WTC11 (cell line): Measurements from ENCODE around the gene RRP36. TPM values are rescaled to one million over a fixed set of nuclear protein-coding genes. Genes with fewer than 3 reads are reported as not detected.

ENCODE experiments used
- ATAC-seq: fragments of 200-7000 bp; cut with Tn5 transposase; 2 replicates; pipeline ENCODE4 v1.10.0; 2021; ENCODE audit warnings: mild to moderate bottlenecking, moderate library complexity
- CTCF ChIA-PET: fragments of 300-600 bp; sonication (Branson Sonifier 250); formaldehyde crosslinking; loops from one replicate; lab custom pipeline; 2021; ENCODE audit warnings: antibody characterized with exemption; lab: Charles Lee
- POLR2A ChIA-PET: fragments of 350-600 bp; sonication (Branson Sonifier 250); formaldehyde crosslinking; loops from one replicate; lab custom pipeline; 2021; ENCODE audit warnings: antibody characterized with exemption; lab: Charles Lee
- DNase-seq: peaks from one replicate; pipeline ENCODE4 v3.0.0; 2021; ENCODE audit warnings: low spot score
- H3K27ac Mint-ChIP-seq: 2 replicates; pipeline ENCODE4 v1.8.0; 2021; ENCODE audit warnings: mixed read lengths
- H3K27me3 Mint-ChIP-seq: 2 replicates; pipeline ENCODE4 v1.8.0; 2021; ENCODE audit warnings: low read depth, mild to moderate bottlenecking, moderate library complexity, mixed read lengths
- H3K36me3 Mint-ChIP-seq: 2 replicates; pipeline ENCODE4 v1.8.0; 2021; ENCODE audit warnings: mixed read lengths
- H3K4me1 Mint-ChIP-seq: 2 replicates; pipeline ENCODE4 v1.8.0; 2022; ENCODE audit warnings: mixed read lengths
- H3K4me3 Mint-ChIP-seq: 2 replicates; pipeline ENCODE4 v1.8.0; 2021; ENCODE audit warnings: mild to moderate bottlenecking, moderate library complexity, mixed read lengths
- H3K9me3 Mint-ChIP-seq: 2 replicates; pipeline ENCODE4 v1.8.0; 2021; ENCODE audit warnings: mixed read lengths
- ARID4B ChIP-seq: sonication (generic); formaldehyde crosslinking; IDR thresholded peaks from 2 replicates; pipeline ENCODE4 v1.8.0; 2023; ENCODE audit warnings: missing genetic modification reagents, mild to moderate bottlenecking, borderline replicate concordance
- ATF2 ChIP-seq: sonication (generic); formaldehyde crosslinking; IDR thresholded peaks from 2 replicates; pipeline ENCODE4 v1.8.1; 2022; ENCODE audit warnings: low read depth, missing genetic modification reagents, borderline replicate concordance
- ATF3 ChIP-seq: sonication (generic); formaldehyde crosslinking; conservative IDR thresholded peaks from 2 replicates; pipeline ENCODE4 v1.8.1; 2022; ENCODE audit warnings: mild to moderate bottlenecking, missing genetic modification reagents
- ATF6 ChIP-seq: sonication (generic); formaldehyde crosslinking; IDR thresholded peaks from 2 replicates; pipeline ENCODE4 v1.8.1; 2023; ENCODE audit warnings: mild to moderate bottlenecking, missing genetic modification reagents
- CREM ChIP-seq: sonication (generic); formaldehyde crosslinking; IDR thresholded peaks from 2 replicates; pipeline ENCODE4 v1.8.1; 2022; ENCODE audit warnings: mild to moderate bottlenecking, missing genetic modification reagents, moderate library complexity
- E2F1 ChIP-seq: sonication (generic); formaldehyde crosslinking; IDR thresholded peaks from 2 replicates; pipeline ENCODE4 v1.8.0; 2022; ENCODE audit warnings: mild to moderate bottlenecking, missing genetic modification reagents
- E2F5 ChIP-seq: sonication (generic); formaldehyde crosslinking; IDR thresholded peaks from 2 replicates; pipeline ENCODE4 v1.8.1; 2022; ENCODE audit warnings: mild to moderate bottlenecking, moderate library complexity, missing genetic modification reagents
- EMX1 ChIP-seq: fragments of 250-450 bp; sonication (Bioruptor Pico); IDR thresholded peaks from 2 replicates; pipeline ENCODE4 v1.8.0; 2021; ENCODE audit warnings: mild to moderate bottlenecking
- FOXJ3 ChIP-seq: sonication (generic); formaldehyde crosslinking; IDR thresholded peaks from 2 replicates; pipeline ENCODE4 v1.9.0; 2021; ENCODE audit warnings: missing genetic modification reagents, mild to moderate bottlenecking, borderline replicate concordance
- FOXK1 ChIP-seq: sonication (generic); formaldehyde crosslinking; IDR thresholded peaks from 2 replicates; pipeline ENCODE4 v1.8.0; 2022; ENCODE audit warnings: mild to moderate bottlenecking, moderate library complexity, missing genetic modification reagents
- KAT7 ChIP-seq: sonication (generic); formaldehyde crosslinking; IDR thresholded peaks from 2 replicates; pipeline ENCODE4 v1.8.1; 2023; ENCODE audit warnings: missing genetic modification reagents, mild to moderate bottlenecking, borderline replicate concordance
- MAX ChIP-seq: sonication (generic); formaldehyde crosslinking; IDR thresholded peaks from 2 replicates; pipeline ENCODE4 v1.8.0; 2022; ENCODE audit warnings: mild to moderate bottlenecking, missing genetic modification reagents
- PRDM15 ChIP-seq: sonication (generic); formaldehyde crosslinking; IDR thresholded peaks from 2 replicates; pipeline ENCODE4 v1.8.0; 2022; ENCODE audit warnings: missing genetic modification reagents
- RELA ChIP-seq: sonication (generic); formaldehyde crosslinking; IDR thresholded peaks from 2 replicates; pipeline ENCODE4 v1.8.1; 2022; ENCODE audit warnings: missing genetic modification reagents, mild to moderate bottlenecking, borderline replicate concordance
- SOX15 ChIP-seq: fragments of 250-450 bp; sonication (Bioruptor Pico); IDR thresholded peaks from 2 replicates; pipeline ENCODE4 v1.9.0; 2021; ENCODE audit warnings: mild to moderate bottlenecking
- TEAD1 ChIP-seq: sonication (generic); formaldehyde crosslinking; IDR thresholded peaks from 2 replicates; pipeline ENCODE4 v1.8.0; 2022; ENCODE audit warnings: mild to moderate bottlenecking, missing genetic modification reagents
- TEAD4 ChIP-seq: sonication (generic); formaldehyde crosslinking; IDR thresholded peaks from 2 replicates; pipeline ENCODE4 v1.8.0; 2022; ENCODE audit warnings: mild to moderate bottlenecking, missing genetic modification reagents
- USF2 ChIP-seq: sonication (generic); formaldehyde crosslinking; IDR thresholded peaks from 2 replicates; pipeline ENCODE4 v1.8.1; 2023; ENCODE audit warnings: mild to moderate bottlenecking, missing genetic modification reagents, moderate library complexity
- ZNF138 ChIP-seq: sonication (generic); formaldehyde crosslinking; conservative IDR thresholded peaks from 2 replicates; pipeline ENCODE4 v1.8.1; 2022; ENCODE audit warnings: mild to moderate bottlenecking, moderate library complexity, missing genetic modification reagents
- ZNF232 ChIP-seq: sonication (generic); formaldehyde crosslinking; IDR thresholded peaks from 2 replicates; pipeline ENCODE4 v1.8.0; 2022; ENCODE audit warnings: mild to moderate bottlenecking, missing genetic modification reagents
- ZNF263 ChIP-seq: sonication (generic); formaldehyde crosslinking; IDR thresholded peaks from 2 replicates; pipeline ENCODE4 v1.8.1; 2022; ENCODE audit warnings: low read depth, mild to moderate bottlenecking, moderate library complexity, missing genetic modification reagents
- ZNF671 ChIP-seq: fragments of 250-450 bp; sonication (Bioruptor Pico); IDR thresholded peaks from 2 replicates; pipeline ENCODE4 v1.8.0; 2021; ENCODE audit warnings: mild to moderate bottlenecking
- total RNA-seq: library from RNA; stranded (reverse); gene quantifications from 3 replicates; pipeline ENCODE4 v1.2.3, GENCODE V29; 2021

Gene RRP36
- total RNA-seq, 1 experiment from 2014 or later, result 81.0 TPM

GRCh38 chr6:43013843-43014433 lies 7.5 kb upstream of the RRP36 start, which contains the start of the genes KLHDC3 and MEA1:
KLHDC3 (plus strand) TSS chr6:43014249; CDS start chr6:43017193, 2,944 bp downstream.
MEA1 (minus strand) TSS chr6:43013946; CDS start chr6:43013813, 133 bp downstream.
- ChIA-PET CTCF (interaction anchor here (0.6 to 3.1 kb wide), 22 partner anchors 10 to 843 kb away, joined by 3 to 22 read pairs (median 4); partner anchors contain the start of genes CNPY3, DNPH1, GNMT and KLC4), POLR2A (interaction anchor here (0.5 to 1.7 kb wide), 16 partner anchors 8 to 231 kb away, joined by 3 to 9 read pairs (median 5); partner anchors contain the start of genes CNPY3, CUL7, GNMT and KLC4)
- Mint-ChIP-seq H3K36me3 (peaks cover 56% of the 10 kb centered on the region), H3K4me1 (peaks cover 28% of the 10 kb centered on the region), H3K27ac (peak within 1 kb of the TSS; percentile 95), H3K27me3 (no peaks in the 10 kb centered on the region), H3K4me3 (peak within 1 kb of the TSS; percentile 99), H3K9me3 (no peaks in the 10 kb centered on the region)
- ATAC-seq (peak; percentile 93), DNase-seq (peak; percentile 99)
- TF ChIP-seq USF2 (CRISPR knock-in tag), result peak; percentile 80
- no peak for TF ChIP-seq EMX1 (CRISPR knock-in tag)
- TF ChIP-seq ZNF138 (CRISPR knock-in tag), result no peak
- peak; percentile 54; the same call in 1 of the 2 replicates for TF ChIP-seq TEAD1 (CRISPR knock-in tag)
- peak; percentile 99 for TF ChIP-seq FOXK1 (CRISPR knock-in tag)
- 0 out of 2 replicates have a peak, but pooled peaks have one; percentile 60 for TF ChIP-seq ARID4B (CRISPR knock-in tag)
- no peak for TF ChIP-seq RELA (CRISPR knock-in tag)
- TF ChIP-seq E2F1 (CRISPR knock-in tag), result no peak
- no peak for TF ChIP-seq ATF6 (CRISPR knock-in tag)
- no peak for TF ChIP-seq KAT7 (CRISPR knock-in tag)
- no peak for TF ChIP-seq E2F5 (CRISPR knock-in tag)
- no peak for TF ChIP-seq ZNF671 (CRISPR knock-in tag)
- TF ChIP-seq ZNF263 (CRISPR knock-in tag), result no peak
- peak; percentile 88 for TF ChIP-seq MAX (CRISPR knock-in tag)
- no peak for TF ChIP-seq ATF2 (CRISPR knock-in tag)
- no peak for TF ChIP-seq PRDM15 (CRISPR knock-in tag)
- no peak for TF ChIP-seq ATF3
- TF ChIP-seq FOXJ3 (CRISPR knock-in tag), result no peak
- no peak for TF ChIP-seq SOX15
- TF ChIP-seq TEAD4, result no peak; the same call in 1 of the 2 replicates
- TF ChIP-seq CREM (CRISPR knock-in tag), result 0 out of 2 replicates have a peak, but pooled peaks have one; percentile 21
- 0 out of 2 replicates have a peak, but pooled peaks have one; percentile 42 for TF ChIP-seq ZNF232 (CRISPR knock-in tag)
